Measurements from ENCODE around the gene NRGN.

DNA sequence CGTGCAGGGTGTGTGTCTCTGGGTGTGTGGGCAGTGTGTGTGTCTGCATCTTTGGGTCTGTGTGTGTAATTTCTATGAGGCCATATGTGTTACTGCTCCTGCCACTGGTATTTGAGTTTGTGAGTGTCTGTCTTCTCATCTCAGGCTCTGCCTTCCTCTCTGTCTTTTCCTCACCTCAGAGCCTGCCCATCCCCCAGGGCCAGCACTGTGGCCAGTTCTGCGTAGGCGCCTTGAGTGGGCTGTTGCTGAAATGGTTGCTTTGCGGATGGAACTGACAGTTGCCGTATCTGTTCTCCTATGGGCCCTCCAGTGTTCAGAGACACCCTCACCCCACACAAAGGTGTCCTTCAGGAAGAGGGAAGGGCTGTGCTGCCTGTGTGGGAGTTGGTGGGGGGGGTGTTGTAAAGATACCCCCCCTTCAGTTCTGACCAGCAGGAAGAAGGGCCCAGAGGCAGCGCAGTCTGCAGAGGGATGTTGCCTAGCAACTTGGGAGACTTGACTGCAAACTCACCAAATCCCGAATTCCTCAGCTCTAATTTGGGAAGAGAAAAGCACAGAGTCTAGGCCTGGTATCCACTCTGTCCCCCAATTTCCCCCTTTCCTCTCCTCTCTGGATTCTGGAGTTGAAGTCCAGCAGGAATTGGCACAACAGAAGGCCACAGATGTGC lies 2.0 kb upstream of the NRGN start:
- TF ChIP-seq, protein P1, sequence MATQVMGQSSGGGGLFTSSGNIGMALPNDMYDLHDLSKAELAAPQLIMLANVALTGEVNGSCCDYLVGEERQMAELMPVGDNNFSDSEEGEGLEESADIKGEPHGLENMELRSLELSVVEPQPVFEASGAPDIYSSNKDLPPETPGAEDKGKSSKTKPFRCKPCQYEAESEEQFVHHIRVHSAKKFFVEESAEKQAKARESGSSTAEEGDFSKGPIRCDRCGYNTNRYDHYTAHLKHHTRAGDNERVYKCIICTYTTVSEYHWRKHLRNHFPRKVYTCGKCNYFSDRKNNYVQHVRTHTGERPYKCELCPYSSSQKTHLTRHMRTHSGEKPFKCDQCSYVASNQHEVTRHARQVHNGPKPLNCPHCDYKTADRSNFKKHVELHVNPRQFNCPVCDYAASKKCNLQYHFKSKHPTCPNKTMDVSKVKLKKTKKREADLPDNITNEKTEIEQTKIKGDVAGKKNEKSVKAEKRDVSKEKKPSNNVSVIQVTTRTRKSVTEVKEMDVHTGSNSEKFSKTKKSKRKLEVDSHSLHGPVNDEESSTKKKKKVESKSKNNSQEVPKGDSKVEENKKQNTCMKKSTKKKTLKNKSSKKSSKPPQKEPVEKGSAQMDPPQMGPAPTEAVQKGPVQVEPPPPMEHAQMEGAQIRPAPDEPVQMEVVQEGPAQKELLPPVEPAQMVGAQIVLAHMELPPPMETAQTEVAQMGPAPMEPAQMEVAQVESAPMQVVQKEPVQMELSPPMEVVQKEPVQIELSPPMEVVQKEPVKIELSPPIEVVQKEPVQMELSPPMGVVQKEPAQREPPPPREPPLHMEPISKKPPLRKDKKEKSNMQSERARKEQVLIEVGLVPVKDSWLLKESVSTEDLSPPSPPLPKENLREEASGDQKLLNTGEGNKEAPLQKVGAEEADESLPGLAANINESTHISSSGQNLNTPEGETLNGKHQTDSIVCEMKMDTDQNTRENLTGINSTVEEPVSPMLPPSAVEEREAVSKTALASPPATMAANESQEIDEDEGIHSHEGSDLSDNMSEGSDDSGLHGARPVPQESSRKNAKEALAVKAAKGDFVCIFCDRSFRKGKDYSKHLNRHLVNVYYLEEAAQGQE (IDR thresholded peaks at IDR 0.05; ENCODE audit: borderline replicate concordance): no peak
- TF ChIP-seq, protein P2, sequence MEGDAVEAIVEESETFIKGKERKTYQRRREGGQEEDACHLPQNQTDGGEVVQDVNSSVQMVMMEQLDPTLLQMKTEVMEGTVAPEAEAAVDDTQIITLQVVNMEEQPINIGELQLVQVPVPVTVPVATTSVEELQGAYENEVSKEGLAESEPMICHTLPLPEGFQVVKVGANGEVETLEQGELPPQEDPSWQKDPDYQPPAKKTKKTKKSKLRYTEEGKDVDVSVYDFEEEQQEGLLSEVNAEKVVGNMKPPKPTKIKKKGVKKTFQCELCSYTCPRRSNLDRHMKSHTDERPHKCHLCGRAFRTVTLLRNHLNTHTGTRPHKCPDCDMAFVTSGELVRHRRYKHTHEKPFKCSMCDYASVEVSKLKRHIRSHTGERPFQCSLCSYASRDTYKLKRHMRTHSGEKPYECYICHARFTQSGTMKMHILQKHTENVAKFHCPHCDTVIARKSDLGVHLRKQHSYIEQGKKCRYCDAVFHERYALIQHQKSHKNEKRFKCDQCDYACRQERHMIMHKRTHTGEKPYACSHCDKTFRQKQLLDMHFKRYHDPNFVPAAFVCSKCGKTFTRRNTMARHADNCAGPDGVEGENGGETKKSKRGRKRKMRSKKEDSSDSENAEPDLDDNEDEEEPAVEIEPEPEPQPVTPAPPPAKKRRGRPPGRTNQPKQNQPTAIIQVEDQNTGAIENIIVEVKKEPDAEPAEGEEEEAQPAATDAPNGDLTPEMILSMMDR (IDR thresholded peaks at IDR 0.05; ENCODE audit: poor library complexity, severe bottlenecking): no peak
- TF ChIP-seq POLR2AphosphoS5 (IDR thresholded peaks at IDR 0.05) (no peak), RAD21 (conservative IDR thresholded peaks at IDR 0.05) (no peak), EZH2 (IDR thresholded peaks at IDR 0.05; ENCODE audit: borderline replicate concordance, insufficient read depth, low read length, poor library complexity, severe bottlenecking) (no peak), TAF1 (IDR thresholded peaks at IDR 0.05; ENCODE audit: low read depth) (no peak), SMC3 (conservative IDR thresholded peaks at IDR 0.05; ENCODE audit: poor library complexity) (no peak), MXI1 (conservative IDR thresholded peaks at IDR 0.05; ENCODE audit: poor library complexity, severe bottlenecking) (no peak)
